PFSK-1 (cell line): ENCODE data around the gene HTR4.

Experiments
- POLR2AphosphoS5 ChIP-seq: IDR thresholded peaks from 2 replicates; pipeline ENCODE4 v1.6.1; 2012; ENCODE audit warnings: low read depth, mild to moderate bottlenecking, control low read depth, low read length, moderate library complexity
- TAF1 ChIP-seq: IDR thresholded peaks from 2 replicates; pipeline ENCODE4 v1.6.1; 2012; ENCODE audit warnings: low read length, control low read depth, borderline replicate concordance; ENCODE audit not compliant: insufficient read depth
- TF ChIP-seq, protein P1 (sequence below), 2 experiments: IDR thresholded peaks; 2 replicates each; pipeline versions ENCODE4 v1.6.1 to v1.8.0; 2011 to 2012; ENCODE audit warnings: low read depth in 2 of 2, low read length in 2 of 2, control low read depth in 1 of 2, inconsistent platforms in 1 of 2, mild to moderate bottlenecking in 1 of 2, moderate library complexity in 1 of 2; ENCODE audit not compliant: insufficient read depth in 1 of 2

GRCh38 chr5:148641735-148642134 is 12.6 kb downstream of the HTR4 start:
- TF ChIP-seq, protein P1, sequence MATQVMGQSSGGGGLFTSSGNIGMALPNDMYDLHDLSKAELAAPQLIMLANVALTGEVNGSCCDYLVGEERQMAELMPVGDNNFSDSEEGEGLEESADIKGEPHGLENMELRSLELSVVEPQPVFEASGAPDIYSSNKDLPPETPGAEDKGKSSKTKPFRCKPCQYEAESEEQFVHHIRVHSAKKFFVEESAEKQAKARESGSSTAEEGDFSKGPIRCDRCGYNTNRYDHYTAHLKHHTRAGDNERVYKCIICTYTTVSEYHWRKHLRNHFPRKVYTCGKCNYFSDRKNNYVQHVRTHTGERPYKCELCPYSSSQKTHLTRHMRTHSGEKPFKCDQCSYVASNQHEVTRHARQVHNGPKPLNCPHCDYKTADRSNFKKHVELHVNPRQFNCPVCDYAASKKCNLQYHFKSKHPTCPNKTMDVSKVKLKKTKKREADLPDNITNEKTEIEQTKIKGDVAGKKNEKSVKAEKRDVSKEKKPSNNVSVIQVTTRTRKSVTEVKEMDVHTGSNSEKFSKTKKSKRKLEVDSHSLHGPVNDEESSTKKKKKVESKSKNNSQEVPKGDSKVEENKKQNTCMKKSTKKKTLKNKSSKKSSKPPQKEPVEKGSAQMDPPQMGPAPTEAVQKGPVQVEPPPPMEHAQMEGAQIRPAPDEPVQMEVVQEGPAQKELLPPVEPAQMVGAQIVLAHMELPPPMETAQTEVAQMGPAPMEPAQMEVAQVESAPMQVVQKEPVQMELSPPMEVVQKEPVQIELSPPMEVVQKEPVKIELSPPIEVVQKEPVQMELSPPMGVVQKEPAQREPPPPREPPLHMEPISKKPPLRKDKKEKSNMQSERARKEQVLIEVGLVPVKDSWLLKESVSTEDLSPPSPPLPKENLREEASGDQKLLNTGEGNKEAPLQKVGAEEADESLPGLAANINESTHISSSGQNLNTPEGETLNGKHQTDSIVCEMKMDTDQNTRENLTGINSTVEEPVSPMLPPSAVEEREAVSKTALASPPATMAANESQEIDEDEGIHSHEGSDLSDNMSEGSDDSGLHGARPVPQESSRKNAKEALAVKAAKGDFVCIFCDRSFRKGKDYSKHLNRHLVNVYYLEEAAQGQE (IDR thresholded peaks at IDR 0.05; ENCODE audit: insufficient read depth in 1 of 2, low read depth in 2 of 2, low read length in 2 of 2): no peak
- TF ChIP-seq TAF1: no peak
- no peak for TF ChIP-seq POLR2AphosphoS5
